Suppressor macrophage treated with lipopolysaccharide for 1 hour (primary cell): ENCODE data around the gene SOD1.
"Not testable (repeated sequence)": the region's sequence is repeated elsewhere in the genome, so short reads cannot be mapped to it uniquely, and the experiment has no call there.

Experiments used
- DNase-seq, 3 donors: peaks; one replicate each; pipeline ENCODE4 v3.0.0-alpha.2; 2020 to 2022

SOD1 gene

GRCh38 chr21:31656199-31657095 lies 3.0 kb upstream of the SOD1 start:
- DNase-seq = no peak

- no peak for DNase-seq
Observed at GRCh38 chr21:31658053-31658452, 1.4 kb upstream of the SOD1 start.

GRCh38 chr21:31659286-31659535 lies 282 bp upstream of the SOD1 start:
- DNase-seq = no peak

- DNase-seq = peak in 2 of 3 donors; percentile 14 to 22
Observed at GRCh38 chr21:31660259-31660565, 719 bp downstream of the SOD1 start.

GRCh38 chr21:31660591-31660990 lies 1.1 kb downstream of the SOD1 start:
- no peak for DNase-seq

GRCh38 chr21:31663584-31664249 lies 4.2 kb downstream of the SOD1 start:
- DNase-seq = no peak

- DNase-seq = peak in 1 of 3 donors; percentile 7
Observed at GRCh38 chr21:31665397-31665796, 5.9 kb downstream of the SOD1 start.

- DNase-seq = not testable (repeated sequence)
Observed at GRCh38 chr21:31665869-31666268, 6.4 kb downstream of the SOD1 start.

- no peak for DNase-seq
Observed at GRCh38 chr21:31666445-31667010, 7.0 kb downstream of the SOD1 start.

GRCh38 chr21:31667132-31667531 lies 7.6 kb downstream of the SOD1 start:
- DNase-seq = peak; percentile 40 to 52 (median 46)

GRCh38 chr21:31667639-31668038 lies 8.1 kb downstream of the SOD1 start:
- no peak for DNase-seq

GRCh38 chr21:31668651-31669491 lies 9.4 kb downstream of the SOD1 start:
- DNase-seq = peak in 2 of 3 donors; percentile 27

- no peak for DNase-seq
Observed at GRCh38 chr21:31670070-31670469, 10.6 kb downstream of the SOD1 start.

- DNase-seq = no peak
Observed at GRCh38 chr21:31671146-31671716, 11.7 kb downstream of the SOD1 start.

GRCh38 chr21:31671931-31672330 lies 12.4 kb downstream of the SOD1 start:
- no peak for DNase-seq

GRCh38 chr21:31673321-31673912 lies 13.9 kb downstream of the SOD1 start:
- DNase-seq = peak; percentile 40 to 59 (median 47)

- DNase-seq = no peak
Observed at GRCh38 chr21:31675318-31675717, 15.8 kb downstream of the SOD1 start.

GRCh38 chr21:31675960-31676359 lies 16.5 kb downstream of the SOD1 start:
- no peak for DNase-seq

GRCh38 chr21:31677047-31677446 lies 17.6 kb downstream of the SOD1 start:
- DNase-seq = no peak

- DNase-seq = no peak
Observed at GRCh38 chr21:31678478-31678877, 19.0 kb downstream of the SOD1 start.

GRCh38 chr21:31682620-31683019 lies 23.1 kb downstream of the SOD1 start:
- no peak for DNase-seq

GRCh38 chr21:31683029-31683428 lies 23.5 kb downstream of the SOD1 start:
- no peak for DNase-seq

GRCh38 chr21:31684918-31685317 lies 25.4 kb downstream of the SOD1 start:
- no peak for DNase-seq
